HL-60 (cell line): ENCODE data around the gene ACTN2.

Source experiments
- DNase-seq, 2 experiments: peaks; one replicate each; pipeline ENCODE4 v3.0.0-alpha.2; 2010 to 2020; ENCODE audit warnings: low read depth in 1 of 2, low spot score in 1 of 2
- H3K27ac ChIP-seq: fragments of 250-450 bp; sonication (Bioruptor Pico); replicated peaks from 2 replicates; pipeline ENCODE4 v1.5.1; 2020; ENCODE audit warnings: mild to moderate bottlenecking, moderate library complexity
- H3K27me3 ChIP-seq: fragments of 250-450 bp; sonication (Bioruptor Pico); 2 replicates; pipeline ENCODE4 v1.5.1; 2021; ENCODE audit warnings: mild to moderate bottlenecking, moderate library complexity; ENCODE audit not compliant: insufficient read depth, poor library complexity, severe bottlenecking
- H3K4me3 ChIP-seq: replicated peaks from 2 replicates; pipeline ENCODE4 v1.5.1; 2011; ENCODE audit warnings: mild to moderate bottlenecking, control low read depth, low read length; ENCODE audit not compliant: insufficient read depth
- CTCF ChIP-seq: IDR thresholded peaks from one replicate; pipeline ENCODE4 v1.5.1; 2011; ENCODE audit warnings: low read length, control low read depth, inconsistent platforms; ENCODE audit not compliant: insufficient read depth
- GABPA ChIP-seq: IDR thresholded peaks from 2 replicates; pipeline ENCODE4 v1.6.1; 2012; ENCODE audit warnings: low read depth
- POLR2AphosphoS5 ChIP-seq: IDR thresholded peaks from 2 replicates; pipeline ENCODE4 v1.6.1; 2012; ENCODE audit warnings: low read depth
- SPI1 ChIP-seq: IDR thresholded peaks from 2 replicates; pipeline ENCODE4 v1.6.1; 2012; ENCODE audit warnings: low read depth, mild to moderate bottlenecking, borderline replicate concordance
- TF ChIP-seq, protein P1 (sequence below): IDR thresholded peaks from 2 replicates; pipeline ENCODE4 v1.6.1; 2012; ENCODE audit warnings: low read depth; ENCODE audit not compliant: insufficient replicate concordance

Gene ACTN2

GRCh38 chr1:236654957-236655356 lies 31.3 kb upstream of the ACTN2 start:
- Histone ChIP-seq H3K4me3 (no peak overlapping the region), H3K27ac (no peak overlapping the region), H3K27me3 (no peaks in the 10 kb centered on the region)
- TF ChIP-seq, protein P1, sequence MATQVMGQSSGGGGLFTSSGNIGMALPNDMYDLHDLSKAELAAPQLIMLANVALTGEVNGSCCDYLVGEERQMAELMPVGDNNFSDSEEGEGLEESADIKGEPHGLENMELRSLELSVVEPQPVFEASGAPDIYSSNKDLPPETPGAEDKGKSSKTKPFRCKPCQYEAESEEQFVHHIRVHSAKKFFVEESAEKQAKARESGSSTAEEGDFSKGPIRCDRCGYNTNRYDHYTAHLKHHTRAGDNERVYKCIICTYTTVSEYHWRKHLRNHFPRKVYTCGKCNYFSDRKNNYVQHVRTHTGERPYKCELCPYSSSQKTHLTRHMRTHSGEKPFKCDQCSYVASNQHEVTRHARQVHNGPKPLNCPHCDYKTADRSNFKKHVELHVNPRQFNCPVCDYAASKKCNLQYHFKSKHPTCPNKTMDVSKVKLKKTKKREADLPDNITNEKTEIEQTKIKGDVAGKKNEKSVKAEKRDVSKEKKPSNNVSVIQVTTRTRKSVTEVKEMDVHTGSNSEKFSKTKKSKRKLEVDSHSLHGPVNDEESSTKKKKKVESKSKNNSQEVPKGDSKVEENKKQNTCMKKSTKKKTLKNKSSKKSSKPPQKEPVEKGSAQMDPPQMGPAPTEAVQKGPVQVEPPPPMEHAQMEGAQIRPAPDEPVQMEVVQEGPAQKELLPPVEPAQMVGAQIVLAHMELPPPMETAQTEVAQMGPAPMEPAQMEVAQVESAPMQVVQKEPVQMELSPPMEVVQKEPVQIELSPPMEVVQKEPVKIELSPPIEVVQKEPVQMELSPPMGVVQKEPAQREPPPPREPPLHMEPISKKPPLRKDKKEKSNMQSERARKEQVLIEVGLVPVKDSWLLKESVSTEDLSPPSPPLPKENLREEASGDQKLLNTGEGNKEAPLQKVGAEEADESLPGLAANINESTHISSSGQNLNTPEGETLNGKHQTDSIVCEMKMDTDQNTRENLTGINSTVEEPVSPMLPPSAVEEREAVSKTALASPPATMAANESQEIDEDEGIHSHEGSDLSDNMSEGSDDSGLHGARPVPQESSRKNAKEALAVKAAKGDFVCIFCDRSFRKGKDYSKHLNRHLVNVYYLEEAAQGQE: no peak
- no peak for TF ChIP-seq SPI1
- no peak for TF ChIP-seq GABPA
- no peak for TF ChIP-seq CTCF
- no peak for TF ChIP-seq POLR2AphosphoS5
- no peak for DNase-seq

DNA sequence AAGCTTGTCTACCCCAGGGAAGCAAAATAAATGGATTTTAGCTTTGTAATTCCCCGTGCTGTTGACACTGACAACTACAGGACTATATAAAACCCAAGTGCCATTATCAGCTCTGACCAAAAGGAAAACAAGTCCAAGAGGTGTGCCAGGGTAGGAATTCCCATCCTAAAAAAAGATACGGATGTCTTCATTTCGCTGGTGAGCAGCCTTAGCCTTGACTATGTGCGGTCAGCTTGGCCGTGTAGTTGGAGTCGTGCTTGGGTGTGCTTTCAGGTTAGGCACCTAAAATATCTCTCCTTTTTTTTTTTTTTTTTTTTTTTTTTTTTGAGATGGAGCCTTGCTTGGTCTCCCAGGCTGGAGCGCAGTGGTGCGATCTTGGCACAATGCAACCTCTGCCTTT lies 28.9 kb upstream of the ACTN2 start:
- H3K27me3 ChIP-seq: no peaks in the 10 kb centered on the region
- TF ChIP-seq CTCF (no peak), POLR2AphosphoS5 (no peak), GABPA (no peak), SPI1 (no peak)
- TF ChIP-seq, protein P1: no peak
- no peak for DNase-seq
- H3K27ac ChIP-seq: no peak overlapping the region
- no peak overlapping the region for H3K4me3 ChIP-seq

- Histone ChIP-seq H3K4me3 (no peak overlapping the region), H3K27ac (no peak overlapping the region), H3K27me3 (no peaks in the 10 kb centered on the region)
- TF ChIP-seq, protein P1: no peak
- no peak for TF ChIP-seq POLR2AphosphoS5
- no peak for TF ChIP-seq SPI1
- TF ChIP-seq GABPA: no peak
- no peak for DNase-seq
Measured at GRCh38 chr1:236659792-236660587, 26.3 kb upstream of the ACTN2 start.
